Esophagus muscularis mucosa (tissue), 4 donors: ENCODE data around the gene UBE2V1. TPM values are rescaled to one million over a fixed set of nuclear protein-coding genes. Genes with fewer than 3 reads are reported as not detected.

Source experiments
- DNase-seq: peaks from one replicate; pipeline ENCODE4 v3.0.0-alpha.2; 2017; ENCODE audit errors: extremely low spot score
- H3K27ac ChIP-seq, 4 donors: fragments of 200-600 bp; sonication (generic); replicated peaks in 1 of 4; 1 replicate in 3 of 4; 2 replicates in 1 of 4; pipeline ENCODE4 v1.5.1; 2016 to 2019; ENCODE audit warnings: mild to moderate bottlenecking in 1 of 4
- H3K27me3 ChIP-seq, 4 donors: fragments of 200-600 bp; sonication (generic); one replicate each; pipeline versions ENCODE4 v1.5.1 to v1.6.0; 2016 to 2019
- H3K36me3 ChIP-seq, 4 donors: fragments of 200-600 bp; sonication (generic); one replicate each; pipeline ENCODE4 v1.5.1; 2016 to 2019
- H3K4me1 ChIP-seq, 4 donors: fragments of 200-600 bp; sonication (generic); one replicate each; pipeline ENCODE4 v1.5.1; 2016 to 2019
- H3K4me3 ChIP-seq, 4 donors: fragments of 200-600 bp; sonication (generic); 1 replicate in 2 of 4; 2 replicates in 2 of 4; pipeline ENCODE4 v1.5.1; 2016 to 2019; ENCODE audit warnings: mild to moderate bottlenecking in 4 of 4, moderate library complexity in 1 of 4
- H3K9me3 ChIP-seq, 4 donors: fragments of 200-600 bp; sonication (generic); 1 replicate in 3 of 4; 2 replicates in 1 of 4; pipeline ENCODE4 v1.5.1; 2016 to 2019
- EP300 ChIP-seq: sonication (generic); formaldehyde crosslinking; IDR thresholded peaks from one replicate; pipeline ENCODE4 v1.6.1; 2017; ENCODE audit warnings: antibody characterized with exemption
- POLR2A ChIP-seq: fragments of 450-650 bp; IDR thresholded peaks from one replicate; pipeline ENCODE4 v1.6.1; 2017; ENCODE audit warnings: antibody characterized with exemption, moderate library complexity, mild to moderate bottlenecking, low read depth
- POLR2AphosphoS5 ChIP-seq, 2 donors: sonication (generic); formaldehyde crosslinking; IDR thresholded peaks; one replicate each; pipeline ENCODE4 v1.6.1; 2017; ENCODE audit warnings: antibody characterized with exemption in 2 of 2
- WGBS: methylation state at CpG from one replicate; pipeline ENCODE4 v1.1.5; 2018; 5-methylcytosine and 5-hydroxymethylcytosine counted together
- intact Hi-C: fragments of 100-400 bp; cut with DNase I; formaldehyde crosslinking; loops from one replicate; pipeline ENCODE4 v1.15.1; 2023
- total RNA-seq, 4 donors: library from RNA; depleted of rRNA; stranded (reverse); fragments of >200 nt; gene quantifications; one replicate each; pipeline versions ENCODE4 v1.1.0 to v1.2.1, GENCODE V29; 2016
- TF ChIP-seq, protein P1 (sequence below), 3 experiments: fragments of 200-600 bp in 2 of 3; fragments of 450-650 bp in 1 of 3; sonication (generic) in 2 of 3; IDR thresholded peaks; one replicate each; pipeline ENCODE4 v1.5.1; 2017 to 2019; ENCODE audit warnings: antibody characterized with exemption in 3 of 3, mild to moderate bottlenecking in 2 of 3, moderate library complexity in 1 of 3

The UBE2V1 gene
- total RNA-seq, 4 donors from 2014 or later: 66.8 to 104 (median 78.3) TPM

DNA sequence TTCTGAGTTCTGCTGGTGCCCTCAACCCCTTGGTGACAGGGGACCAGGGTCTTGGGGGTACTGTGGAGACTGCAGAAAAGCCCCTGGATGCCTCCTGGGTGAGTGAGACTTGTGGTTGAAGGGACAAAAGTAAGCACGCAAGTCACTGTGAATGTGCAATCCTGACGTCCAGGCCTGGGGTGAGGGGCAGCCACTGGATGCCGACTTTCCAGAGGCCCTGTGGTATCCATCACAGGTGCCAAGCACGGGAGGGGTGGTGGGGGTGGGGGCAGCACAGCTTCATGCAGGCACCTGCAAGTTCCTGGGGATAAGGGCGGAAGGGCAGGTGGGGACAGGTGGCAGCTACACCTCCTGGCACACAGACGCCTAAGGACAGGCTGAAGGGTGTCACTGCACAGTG lies 20.1 kb upstream of the UBE2V1 start:
- no peak for DNase-seq
- WGBS: 76% methylated on average over 4 of the region's 6 CpGs
- Histone ChIP-seq H3K9me3 (no peaks in the 10 kb centered on the region), H3K27ac (peak overlapping the region; percentile 79 to 84 (median 82)), H3K27me3 (no peaks in the 10 kb centered on the region), H3K36me3 (peaks cover 6 to 50% (median 28%) of the 10 kb centered on the region in 4 donors), H3K4me1 (peaks cover 44 to 75% (median 63%) of the 10 kb centered on the region in 4 donors), H3K4me3 (no peak overlapping the region)
- intact Hi-C loops: no loop called here
- no peak for TF ChIP-seq POLR2AphosphoS5 (IDR thresholded peaks at IDR 0.05)
- no peak for TF ChIP-seq POLR2A
- TF ChIP-seq, protein P1, sequence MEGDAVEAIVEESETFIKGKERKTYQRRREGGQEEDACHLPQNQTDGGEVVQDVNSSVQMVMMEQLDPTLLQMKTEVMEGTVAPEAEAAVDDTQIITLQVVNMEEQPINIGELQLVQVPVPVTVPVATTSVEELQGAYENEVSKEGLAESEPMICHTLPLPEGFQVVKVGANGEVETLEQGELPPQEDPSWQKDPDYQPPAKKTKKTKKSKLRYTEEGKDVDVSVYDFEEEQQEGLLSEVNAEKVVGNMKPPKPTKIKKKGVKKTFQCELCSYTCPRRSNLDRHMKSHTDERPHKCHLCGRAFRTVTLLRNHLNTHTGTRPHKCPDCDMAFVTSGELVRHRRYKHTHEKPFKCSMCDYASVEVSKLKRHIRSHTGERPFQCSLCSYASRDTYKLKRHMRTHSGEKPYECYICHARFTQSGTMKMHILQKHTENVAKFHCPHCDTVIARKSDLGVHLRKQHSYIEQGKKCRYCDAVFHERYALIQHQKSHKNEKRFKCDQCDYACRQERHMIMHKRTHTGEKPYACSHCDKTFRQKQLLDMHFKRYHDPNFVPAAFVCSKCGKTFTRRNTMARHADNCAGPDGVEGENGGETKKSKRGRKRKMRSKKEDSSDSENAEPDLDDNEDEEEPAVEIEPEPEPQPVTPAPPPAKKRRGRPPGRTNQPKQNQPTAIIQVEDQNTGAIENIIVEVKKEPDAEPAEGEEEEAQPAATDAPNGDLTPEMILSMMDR (IDR thresholded peaks at IDR 0.05): no peak
- TF ChIP-seq EP300: no peak

- peak overlapping the region; percentile 79 to 84 (median 82) for H3K27ac ChIP-seq
- no peak for DNase-seq
These were observed 18.0 kb upstream of the UBE2V1 start for GRCh38 chr20:50130995-50131394.

DNA sequence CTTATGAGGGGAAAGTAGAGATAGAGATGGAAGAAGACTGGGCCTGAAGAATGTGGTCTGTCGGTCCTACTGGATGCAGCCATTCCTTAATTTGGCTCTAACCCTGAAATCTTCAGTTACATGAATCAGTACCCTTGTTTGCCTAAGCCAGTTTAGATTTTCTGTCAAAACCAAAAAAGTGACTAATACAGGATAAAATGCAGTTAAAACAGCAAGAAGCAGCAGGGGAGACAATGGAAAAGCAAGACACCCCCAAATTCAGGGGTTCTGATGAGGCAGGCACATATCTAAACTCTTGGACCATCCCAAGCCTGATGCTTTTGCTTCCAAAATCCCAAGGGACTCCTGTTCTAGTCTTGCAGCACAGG lies 17.4 kb upstream of the UBE2V1 start:
- peak overlapping the region; percentile 79 to 84 (median 82) for H3K27ac ChIP-seq
- 67% methylated on average over 1 of the region's 1 CpG for WGBS
- no peaks in the 10 kb centered on the region for H3K27me3 ChIP-seq
- DNase-seq: no peak
- peaks cover 14 to 74% (median 48%) of the 10 kb centered on the region in 4 donors for H3K36me3 ChIP-seq
- no peaks in the 10 kb centered on the region for H3K9me3 ChIP-seq
- intact Hi-C loops: no loop called here
- peak overlapping the region in 2 of 4 donors; percentile 20 to 28 for H3K4me3 ChIP-seq
- H3K4me1 ChIP-seq: peaks cover 38 to 75% (median 72%) of the 10 kb centered on the region in 4 donors
- TF ChIP-seq EP300: no peak
- no peak for TF ChIP-seq POLR2AphosphoS5 (IDR thresholded peaks at IDR 0.05)
- TF ChIP-seq POLR2A: no peak
- TF ChIP-seq, protein P1 (IDR thresholded peaks at IDR 0.05): no peak

More at GRCh38 chr20:50130995-50131394, 18.0 kb upstream of the UBE2V1 start:
- Histone ChIP-seq H3K27me3 (no peaks in the 10 kb centered on the region), H3K4me1 (peaks cover 38 to 74% (median 72%) of the 10 kb centered on the region in 4 donors), H3K4me3 (peak overlapping the region in 2 of 4 donors; percentile 20 to 28), H3K36me3 (peaks cover 14 to 68% (median 42%) of the 10 kb centered on the region in 4 donors), H3K9me3 (no peaks in the 10 kb centered on the region)
- intact Hi-C loops: no loop called here
- TF ChIP-seq, protein P1 (IDR thresholded peaks at IDR 0.05): peak in 1 of 3 experiments; percentile 50
- TF ChIP-seq POLR2A: no peak
- peak; percentile 80 to 95 for TF ChIP-seq POLR2AphosphoS5 (IDR thresholded peaks at IDR 0.05)
- 62% methylated on average over 4 of the region's 4 CpGs for WGBS

- TF ChIP-seq, protein P1 (IDR thresholded peaks at IDR 0.05): no peak
- TF ChIP-seq POLR2AphosphoS5 (IDR thresholded peaks at IDR 0.05): peak; percentile 37 to 62
- peak overlapping the region; percentile 79 to 84 (median 82) for H3K27ac ChIP-seq
- H3K36me3 ChIP-seq: peaks cover 18 to 75% (median 50%) of the 10 kb centered on the region in 4 donors
- intact Hi-C loops: no loop called here
- H3K4me1 ChIP-seq: peaks cover 38 to 75% (median 72%) of the 10 kb centered on the region in 4 donors
- DNase-seq: no peak
- 79% methylated on average over 11 of the region's 13 CpGs for WGBS
- no peaks in the 10 kb centered on the region for H3K27me3 ChIP-seq
- peak overlapping the region; percentile 2 to 32 (median 16) for H3K4me3 ChIP-seq
- H3K9me3 ChIP-seq: no peaks in the 10 kb centered on the region
These were observed 16.9 kb upstream of the UBE2V1 start for GRCh38 chr20:50129662-50130355.
